Hematopoietic multipotent progenitor cell treated with erythropoietin and hydrocortisone succinate and interleukin-3 and kit ligand, for 17 days (in vitro differentiated cells): ENCODE data around the gene HSPA1L.
A peak's percentile ranks its signal among the peaks of the same experiment; 100 is the strongest.
"Not testable (repeated sequence)": the region's sequence is repeated elsewhere in the genome, so short reads cannot be mapped to it uniquely, and the experiment has no call there.

Experiments used
- DNase-seq: peaks from one replicate; pipeline ENCODE4 v3.0.0-alpha.2; 2015; ENCODE audit warnings: low spot score

The HSPA1L gene

GRCh38 chr6:31836474-31837368 lies 21.6 kb upstream of the HSPA1L start:
- peak; percentile 65 for DNase-seq

DNA sequence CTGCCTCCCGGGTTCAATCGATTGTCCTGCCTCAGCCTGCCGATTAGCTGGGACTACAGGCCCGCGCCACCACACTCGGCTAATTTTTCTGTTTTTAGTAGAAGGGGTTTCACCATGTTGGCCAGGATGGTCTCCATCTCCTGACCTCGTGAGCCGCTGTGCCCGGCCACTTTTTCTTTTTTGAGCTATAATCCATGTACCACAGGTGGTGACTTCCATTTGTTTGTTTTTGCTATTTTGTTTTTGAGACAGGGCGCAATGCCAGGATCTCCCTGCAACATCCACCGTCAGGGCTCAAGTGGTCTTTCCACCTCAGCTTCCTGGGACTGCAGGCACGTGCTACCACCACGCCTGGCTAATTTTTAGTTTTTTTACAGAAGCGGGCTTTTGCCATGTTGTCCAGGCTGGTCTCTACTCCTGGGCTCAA lies 21.0 kb upstream of the HSPA1L start:
- peak; percentile 61 for DNase-seq

- peak; percentile 79 for DNase-seq
Observed at GRCh38 chr6:31834367-31835250, 19.5 kb upstream of the HSPA1L start.

- peak; percentile 75 for DNase-seq
Observed at GRCh38 chr6:31831350-31832215, 16.5 kb upstream of the HSPA1L start.

DNA sequence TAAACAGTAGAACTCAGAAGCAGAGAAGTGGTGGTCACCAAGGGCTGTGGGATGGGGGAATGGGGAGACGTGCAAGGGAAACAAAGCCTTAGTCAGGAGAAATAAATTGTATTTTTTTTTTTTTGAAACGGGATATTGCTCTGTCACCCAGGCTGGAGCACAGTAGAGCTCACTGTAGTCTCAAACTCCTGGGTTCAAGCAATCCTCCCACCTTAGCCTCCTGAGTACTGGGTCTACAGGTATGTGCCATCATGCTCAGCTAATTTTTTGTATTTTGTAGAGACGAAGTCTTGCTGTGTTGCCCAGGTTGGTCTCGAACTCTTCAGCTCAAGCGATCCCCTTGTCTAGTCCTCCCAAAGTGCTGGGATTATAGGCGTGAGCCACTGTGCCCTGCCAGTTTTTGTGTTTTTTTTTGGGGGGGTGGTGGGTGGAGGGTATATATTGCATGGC lies 15.8 kb upstream of the HSPA1L start:
- peak; percentile 50 for DNase-seq

- DNase-seq, result peak; percentile 88
Observed at GRCh38 chr6:31829633-31830283, 14.7 kb upstream of the HSPA1L start.

GRCh38 chr6:31827286-31828079 lies 12.4 kb upstream of the HSPA1L start, which contains the start of gene HSPA1B:
HSPA1B (plus strand) TSS chr6:31827738; CDS start chr6:31827951, 213 bp downstream.
- DNase-seq, result peak; percentile 98

GRCh38 chr6:31826793-31827285 lies 11.8 kb upstream of the HSPA1L start:
- DNase-seq, result no peak

DNA sequence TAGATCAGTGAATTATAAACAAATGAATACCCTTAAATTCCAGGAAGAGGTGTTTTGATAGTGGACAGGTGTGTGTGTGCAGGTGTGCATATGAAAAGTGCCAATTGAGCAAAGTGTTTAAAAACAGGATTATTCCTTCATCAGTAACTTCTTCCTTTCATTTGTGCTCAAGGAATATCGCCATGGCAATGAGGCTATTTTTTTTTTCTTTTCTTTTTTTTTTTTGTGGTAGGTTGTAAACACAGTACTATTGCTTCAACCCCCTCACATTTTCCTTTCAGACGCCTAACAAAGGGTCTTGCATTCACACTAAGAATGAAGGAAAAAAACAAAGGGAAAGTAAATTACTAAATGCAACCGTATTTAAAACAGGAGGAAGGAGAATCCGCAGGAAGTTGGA lies 10.5 kb upstream of the HSPA1L start:
- DNase-seq, result no peak

DNA sequence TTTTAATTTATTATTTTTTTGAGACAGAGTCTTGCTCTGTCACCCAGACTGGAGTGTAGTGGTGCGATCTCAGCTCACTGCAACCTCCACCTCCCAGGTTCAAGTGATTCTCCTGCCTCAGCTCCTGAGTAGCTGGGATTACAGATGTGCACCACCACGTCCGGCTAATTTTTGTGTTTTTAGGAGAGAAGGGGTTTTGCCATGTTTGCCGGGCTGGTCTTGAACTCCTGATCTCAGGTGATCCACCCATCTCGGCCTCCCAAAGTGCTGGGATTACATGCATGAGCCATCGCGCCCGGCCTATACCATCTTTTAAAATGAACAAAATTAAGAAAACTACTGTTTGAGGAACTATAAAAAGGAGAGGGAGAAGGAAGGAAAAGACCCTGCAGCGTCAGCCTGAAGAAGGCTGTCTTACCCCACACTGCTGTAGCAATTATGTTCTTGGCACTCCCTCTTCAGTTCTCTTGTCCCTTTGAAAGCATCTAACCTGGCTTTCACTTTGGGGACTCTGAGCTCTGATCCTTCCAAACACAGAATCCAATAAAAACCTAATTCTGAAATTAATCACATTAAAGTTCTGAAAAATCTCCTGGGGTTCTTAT lies 8.6 kb upstream of the HSPA1L start:
- DNase-seq, result not testable (repeated sequence)

DNA sequence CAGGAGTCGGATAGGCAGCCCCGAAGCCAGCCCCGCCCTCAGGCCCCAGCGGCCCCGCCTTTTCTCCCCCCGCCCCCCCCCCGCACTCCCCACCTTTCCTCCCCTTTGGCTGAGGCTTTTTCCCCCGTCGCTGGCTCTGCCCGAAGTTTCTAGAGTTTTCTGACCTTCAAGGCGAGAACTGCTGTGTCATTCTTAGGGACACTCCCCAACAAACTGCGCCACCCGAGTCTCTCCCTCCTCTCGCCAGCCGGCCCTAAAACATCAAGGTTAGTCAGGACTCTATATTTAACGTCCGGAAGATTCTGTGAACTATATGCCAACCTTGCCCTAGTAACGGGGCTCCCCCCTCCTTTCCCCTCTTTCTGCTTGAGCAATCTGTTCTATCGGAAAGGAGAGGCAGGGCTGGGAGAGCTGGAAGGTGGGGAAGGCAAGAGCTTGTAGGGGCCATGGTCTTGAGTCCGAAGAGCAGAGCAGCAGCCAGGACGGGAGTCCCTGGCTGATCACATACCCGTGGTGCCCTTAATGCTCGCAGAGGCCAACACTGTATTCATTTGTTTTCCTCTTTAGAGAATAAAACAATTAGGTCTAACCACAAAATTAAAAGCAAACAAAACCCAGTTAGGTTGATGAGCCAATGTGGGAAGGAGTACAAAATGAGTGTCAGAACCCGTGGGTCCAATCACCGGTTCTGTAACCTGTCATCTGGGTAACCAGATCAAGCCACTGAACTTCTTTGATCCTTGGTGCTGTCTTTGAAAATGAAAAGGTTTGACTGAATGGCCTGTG lies 7.1 kb upstream of the HSPA1L start:
- DNase-seq, result peak; percentile 97

- DNase-seq, result peak; percentile 89
Observed at GRCh38 chr6:31821301-31822035, 6.4 kb upstream of the HSPA1L start.

- DNase-seq, result not testable (repeated sequence)
Observed at GRCh38 chr6:31820399-31820798, 5.3 kb upstream of the HSPA1L start.

- DNase-seq, result no peak
Observed at GRCh38 chr6:31819871-31820299, 4.8 kb upstream of the HSPA1L start.

DNA sequence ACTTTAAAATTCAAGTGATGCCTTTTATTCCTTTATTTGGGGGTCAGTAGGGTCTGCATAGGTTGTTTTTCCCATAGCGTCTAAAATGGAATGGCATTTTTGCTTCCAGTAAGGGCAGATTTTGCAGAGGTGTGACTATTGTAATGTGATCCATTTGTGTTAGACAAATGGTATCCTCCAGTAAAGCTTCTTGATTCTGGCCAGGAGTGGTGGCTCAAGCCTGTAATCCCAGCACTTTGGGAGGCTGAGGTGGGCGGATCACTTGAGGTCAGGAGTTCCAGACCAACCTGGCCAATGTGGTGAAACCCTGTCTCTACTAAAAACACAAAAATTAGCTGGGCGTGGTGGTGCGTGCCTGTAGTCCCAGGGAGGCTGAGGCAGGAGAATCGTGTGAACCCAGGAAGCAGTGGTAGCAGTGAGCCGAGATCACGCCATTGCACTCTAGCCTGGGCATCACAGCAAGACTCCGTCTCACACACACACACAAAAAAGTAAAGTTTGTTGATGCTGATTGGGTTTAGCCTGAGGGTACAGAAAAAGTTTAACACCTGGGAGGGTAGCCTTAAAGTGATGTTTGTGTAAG lies 2.9 kb upstream of the HSPA1L start:
- DNase-seq, result not testable (repeated sequence)

DNA sequence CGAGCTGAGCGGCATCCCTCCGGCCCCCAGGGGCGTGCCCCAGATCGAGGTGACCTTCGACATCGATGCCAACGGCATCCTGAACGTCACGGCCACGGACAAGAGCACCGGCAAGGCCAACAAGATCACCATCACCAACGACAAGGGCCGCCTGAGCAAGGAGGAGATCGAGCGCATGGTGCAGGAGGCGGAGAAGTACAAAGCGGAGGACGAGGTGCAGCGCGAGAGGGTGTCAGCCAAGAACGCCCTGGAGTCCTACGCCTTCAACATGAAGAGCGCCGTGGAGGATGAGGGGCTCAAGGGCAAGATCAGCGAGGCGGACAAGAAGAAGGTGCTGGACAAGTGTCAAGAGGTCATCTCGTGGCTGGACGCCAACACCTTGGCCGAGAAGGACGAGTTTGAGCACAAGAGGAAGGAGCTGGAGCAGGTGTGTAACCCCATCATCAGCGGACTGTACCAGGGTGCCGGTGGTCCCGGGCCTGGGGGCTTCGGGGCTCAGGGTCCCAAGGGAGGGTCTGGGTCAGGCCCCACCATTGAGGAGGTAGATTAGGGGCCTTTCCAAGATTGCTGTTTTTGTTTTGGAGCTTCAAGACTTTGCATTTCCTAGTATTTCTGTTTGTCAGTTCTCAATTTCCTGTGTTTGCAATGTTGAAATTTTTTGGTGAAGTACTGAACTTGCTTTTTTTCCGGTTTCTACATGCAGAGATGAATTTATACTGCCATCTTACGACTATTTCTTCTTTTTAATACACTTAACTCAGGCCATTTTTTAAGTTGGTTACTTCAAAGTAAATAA lies 2.2 kb upstream of the HSPA1L start:
- not testable (repeated sequence) for DNase-seq

DNA sequence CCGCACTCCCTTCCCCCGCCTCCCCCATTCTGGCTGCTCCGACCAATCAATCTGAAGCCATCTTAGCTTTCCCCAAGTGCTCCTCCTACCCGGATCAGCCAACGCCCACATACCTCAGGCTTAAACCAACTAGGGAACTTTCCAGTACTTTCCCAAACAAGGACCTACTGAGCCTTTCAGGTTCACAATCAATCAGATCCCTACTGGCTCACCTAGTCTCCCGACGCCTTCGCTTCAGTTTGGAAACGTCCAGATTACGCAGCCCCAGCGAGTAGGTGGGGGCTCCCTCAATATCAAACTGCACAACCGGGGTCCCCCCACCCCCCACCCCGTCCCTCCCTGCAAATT lies 432 bp downstream of the HSPA1L start:
- DNase-seq, result peak; percentile 88
